HG03558 (cell line): Measurements from ENCODE around the gene WBP2.
"Not testable (repeated sequence)": the region's sequence is repeated elsewhere in the genome, so short reads cannot be mapped to it uniquely, and the experiment has no call there.

Experiments
- ATAC-seq: cut with Tn5 transposase; IDR thresholded peaks from one replicate; pipeline ENCODE4 v1.9.1; 2021; ENCODE audit warnings: moderate number of reproducible peaks; ENCODE audit not compliant: unreplicated experiment; ENCODE audit errors: extremely low read depth

The WBP2 gene

DNA sequence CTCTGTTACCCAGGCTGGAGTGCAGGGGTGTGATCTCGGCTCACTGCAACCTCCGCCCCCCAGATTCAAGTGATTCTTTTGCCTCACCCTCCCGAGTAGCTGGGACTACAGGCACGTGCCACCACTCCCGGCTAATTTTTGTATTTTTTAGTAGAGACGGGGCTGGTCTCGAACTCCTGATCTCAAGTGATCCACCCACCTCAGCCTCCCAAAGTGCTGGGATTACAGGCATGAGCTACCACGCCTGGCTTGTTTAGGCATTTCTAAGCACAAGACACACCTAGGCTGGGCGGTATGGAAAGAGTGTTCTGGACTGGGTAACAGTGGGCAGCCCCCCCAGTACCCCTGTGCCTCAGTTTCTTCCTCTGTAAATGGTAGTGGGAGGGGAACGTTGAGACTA is 15.1 kb upstream of the WBP2 start:
- not testable (repeated sequence) for ATAC-seq

DNA sequence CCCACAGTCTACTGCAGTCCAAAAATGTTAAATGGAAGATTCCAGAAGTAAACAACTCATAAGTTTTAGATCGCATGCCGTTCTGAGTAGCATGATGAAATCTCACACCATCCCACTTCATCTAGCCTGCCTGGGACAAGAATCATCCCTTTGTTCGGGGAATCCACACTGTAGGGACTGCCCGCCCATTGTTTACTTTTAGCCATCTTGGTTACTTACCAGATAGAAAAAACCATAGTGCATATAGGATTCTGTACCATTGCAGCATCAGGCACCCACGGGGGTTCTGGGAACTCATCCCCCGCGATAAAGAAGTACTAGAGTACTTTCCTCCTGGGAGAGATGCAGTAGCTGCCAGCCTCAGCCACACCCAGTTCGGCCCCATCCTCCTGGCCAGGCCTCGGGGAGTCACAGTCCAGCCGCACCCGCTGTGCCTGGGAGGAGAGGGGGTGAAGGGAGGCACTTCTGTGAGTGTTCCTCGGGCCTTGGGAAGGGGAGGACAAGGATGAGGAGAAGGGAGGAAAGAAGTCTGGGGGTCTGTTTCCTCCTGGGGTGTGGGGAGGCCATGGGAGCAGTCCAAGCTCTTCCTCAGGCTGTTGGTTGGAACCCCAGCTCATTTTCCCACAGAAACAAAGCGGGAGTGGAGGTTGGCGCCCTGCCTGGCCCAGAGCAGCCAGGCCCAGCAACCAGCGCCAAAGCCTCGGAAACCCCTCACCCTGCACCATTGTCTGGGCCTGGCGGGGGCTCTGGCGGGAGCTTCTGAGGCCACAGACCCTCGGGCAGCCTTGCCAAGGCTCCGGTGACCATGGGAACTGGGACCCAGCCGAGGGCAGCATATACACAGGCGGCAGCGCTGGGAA is 14.4 kb upstream of the WBP2 start:
- ATAC-seq, result no peak

DNA sequence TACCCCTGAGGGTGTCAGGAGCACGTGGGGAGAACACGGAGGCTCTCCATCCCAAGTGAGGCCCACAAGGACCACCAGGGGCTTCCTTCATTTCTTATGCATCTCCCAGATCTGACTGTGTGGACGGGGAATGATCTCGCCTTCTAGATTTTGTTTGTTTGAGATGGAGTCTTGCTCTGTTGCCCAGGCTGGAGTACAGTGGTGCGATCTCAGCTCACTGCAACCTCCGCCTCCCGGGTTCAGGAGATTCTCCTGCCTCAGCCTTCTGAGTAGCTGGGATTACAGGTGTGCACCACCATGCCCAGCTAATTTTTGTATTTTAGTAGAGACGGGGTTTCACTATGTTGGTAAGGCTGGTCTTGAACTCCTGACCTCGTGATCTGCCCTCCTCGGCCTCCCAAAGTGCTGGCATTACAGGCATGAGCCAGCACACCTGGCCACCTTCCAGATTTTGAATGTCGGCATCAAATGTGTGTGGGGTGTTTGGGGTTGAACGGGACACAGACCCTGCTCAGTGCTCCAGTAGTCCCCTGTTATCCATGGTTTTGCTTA is 13.7 kb upstream of the WBP2 start:
- ATAC-seq, result not testable (repeated sequence)

DNA sequence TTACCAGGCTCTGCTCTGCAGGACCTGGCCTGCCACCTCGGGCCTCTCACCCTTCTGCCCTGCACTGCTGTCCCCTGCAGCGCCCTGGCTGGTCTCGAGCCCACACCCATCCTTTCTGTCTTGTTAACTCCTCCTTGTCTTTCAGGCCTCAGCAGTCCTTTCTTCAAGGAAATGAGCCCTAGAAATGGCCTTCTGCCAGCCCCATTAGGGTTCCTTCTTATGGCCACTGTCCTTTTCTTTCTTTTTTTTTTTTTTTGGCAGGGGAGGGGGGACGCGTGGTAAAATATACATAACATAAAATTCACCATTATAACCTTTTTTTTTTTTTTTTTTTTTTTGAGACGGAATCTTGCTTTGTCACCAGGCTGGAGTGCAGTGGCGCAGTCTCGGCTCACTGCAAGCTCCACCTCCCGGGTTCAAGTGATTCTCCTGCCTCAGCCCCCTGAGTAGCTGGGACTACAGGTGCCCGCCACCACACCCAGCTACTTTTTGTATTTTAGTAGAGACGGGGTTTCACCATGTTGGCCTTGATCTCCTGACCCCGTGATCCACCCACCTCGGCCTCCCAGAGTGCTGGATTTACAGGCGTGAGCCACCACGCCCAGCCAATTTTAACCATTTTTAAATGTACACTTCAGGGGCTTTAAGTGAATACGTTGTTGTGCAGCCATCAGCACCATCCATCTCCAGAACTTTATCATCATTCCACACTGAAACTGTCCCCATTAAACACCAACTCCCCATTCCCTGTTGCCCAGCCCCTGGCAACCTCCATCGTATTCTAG is 10.5 kb upstream of the WBP2 start:
- not testable (repeated sequence) for ATAC-seq

DNA sequence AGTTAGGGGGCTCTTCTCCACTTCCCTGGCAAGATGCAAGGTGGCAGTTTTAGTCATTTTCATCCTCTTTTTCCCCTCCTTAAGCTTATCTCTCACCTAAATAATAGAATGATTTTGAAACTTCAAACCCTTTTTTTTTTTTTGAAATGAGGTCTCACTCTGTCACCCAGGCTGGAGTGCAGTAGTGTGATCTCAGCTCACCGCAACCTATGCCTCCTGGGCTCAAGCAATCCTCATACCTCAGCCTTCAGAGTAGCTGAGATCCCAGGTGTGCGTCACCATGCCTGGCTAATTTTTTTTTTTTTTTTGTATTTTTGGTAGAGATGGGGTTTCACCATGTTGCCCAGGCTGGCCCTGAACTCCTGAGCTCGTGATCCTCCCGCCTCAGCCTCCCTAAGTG is 9.8 kb upstream of the WBP2 start:
- ATAC-seq, result not testable (repeated sequence)

GRCh38 chr17:75864448-75864871 is 9.3 kb upstream of the WBP2 start:
- no peak for ATAC-seq

- ATAC-seq, result no peak
Observed at GRCh38 chr17:75861927-75862317, 6.8 kb upstream of the WBP2 start.

GRCh38 chr17:75859358-75859757 is 4.2 kb upstream of the WBP2 start:
- ATAC-seq, result not testable (repeated sequence)

DNA sequence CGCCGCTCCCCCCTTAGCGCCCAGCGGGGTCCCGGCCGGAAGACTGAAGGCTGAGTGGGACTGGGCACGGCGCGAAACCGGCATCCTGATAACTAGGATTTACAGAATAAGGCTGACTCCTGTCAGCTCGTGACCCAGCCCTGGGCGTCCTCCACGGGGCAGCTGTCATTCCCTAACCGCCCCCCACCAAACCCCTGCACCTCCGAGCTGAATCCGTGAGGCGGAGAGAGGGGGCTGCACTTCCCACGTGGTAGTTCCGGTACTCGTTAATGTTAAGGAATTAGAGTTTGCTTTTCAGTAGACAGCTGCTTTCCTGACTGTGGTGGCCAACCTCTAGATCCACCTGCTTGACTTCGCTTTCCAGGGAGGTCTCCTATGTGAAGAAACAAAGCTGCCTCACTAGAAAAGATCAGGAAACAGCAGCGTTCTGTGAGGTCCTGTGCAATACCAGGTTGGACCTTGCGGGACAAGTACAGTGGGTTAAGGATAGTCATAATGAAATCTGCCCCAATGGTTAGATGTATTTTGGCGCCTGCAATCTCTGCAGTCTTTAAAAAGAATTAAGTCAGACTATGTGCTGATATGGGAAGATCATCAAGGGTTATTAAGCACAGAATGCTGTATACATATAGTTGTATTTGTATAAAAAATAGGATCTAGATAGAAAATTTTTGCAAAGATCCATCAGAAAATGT is 1.1 kb upstream of the WBP2 start:
- no peak for ATAC-seq

GRCh38 chr17:75854881-75855309 is 240 bp downstream of the WBP2 start:
- no peak for ATAC-seq

GRCh38 chr17:75854101-75854748 is 910 bp downstream of the WBP2 start:
- no peak for ATAC-seq

DNA sequence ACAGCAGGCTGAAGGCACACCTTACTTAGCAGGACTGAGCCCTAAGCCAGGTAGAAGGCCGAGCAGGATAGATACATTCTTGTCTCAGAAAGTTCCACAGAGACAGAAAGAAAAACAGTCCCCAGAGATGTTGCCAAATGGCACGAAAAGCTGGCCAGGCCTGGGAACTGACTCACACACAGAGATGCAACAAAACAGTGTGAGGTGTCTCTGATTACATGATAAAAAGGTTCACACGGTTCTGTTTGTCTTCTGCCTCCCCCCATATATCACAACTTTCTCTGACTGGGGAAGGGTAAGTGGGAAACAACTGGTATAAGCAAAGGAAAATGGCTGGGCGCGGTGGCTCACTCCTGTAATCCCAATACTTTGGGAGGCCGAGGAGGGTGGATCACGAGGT is 1.7 kb downstream of the WBP2 start:
- no peak for ATAC-seq

DNA sequence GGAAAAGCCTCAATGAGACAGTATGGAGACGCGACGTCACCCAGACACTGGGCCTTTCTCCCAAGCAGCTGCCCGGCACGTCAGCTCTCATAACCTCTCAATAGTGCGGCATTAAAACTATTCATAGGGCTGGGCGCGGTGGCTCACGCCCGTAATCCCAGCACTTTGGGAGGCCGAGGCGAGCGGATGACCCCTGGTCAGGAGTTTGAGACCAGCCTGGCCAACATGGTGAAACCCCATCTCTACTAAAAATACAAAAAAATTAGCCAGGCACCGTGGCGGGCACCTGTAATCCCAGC is 3.5 kb downstream of the WBP2 start:
- ATAC-seq, result not testable (repeated sequence)

GRCh38 chr17:75850928-75851692 is 4.0 kb downstream of the WBP2 start:
- no peak for ATAC-seq

GRCh38 chr17:75849724-75850123 is 5.4 kb downstream of the WBP2 start:
- no peak for ATAC-seq

- ATAC-seq, result no peak
Observed at GRCh38 chr17:75849279-75849646, 5.9 kb downstream of the WBP2 start.

DNA sequence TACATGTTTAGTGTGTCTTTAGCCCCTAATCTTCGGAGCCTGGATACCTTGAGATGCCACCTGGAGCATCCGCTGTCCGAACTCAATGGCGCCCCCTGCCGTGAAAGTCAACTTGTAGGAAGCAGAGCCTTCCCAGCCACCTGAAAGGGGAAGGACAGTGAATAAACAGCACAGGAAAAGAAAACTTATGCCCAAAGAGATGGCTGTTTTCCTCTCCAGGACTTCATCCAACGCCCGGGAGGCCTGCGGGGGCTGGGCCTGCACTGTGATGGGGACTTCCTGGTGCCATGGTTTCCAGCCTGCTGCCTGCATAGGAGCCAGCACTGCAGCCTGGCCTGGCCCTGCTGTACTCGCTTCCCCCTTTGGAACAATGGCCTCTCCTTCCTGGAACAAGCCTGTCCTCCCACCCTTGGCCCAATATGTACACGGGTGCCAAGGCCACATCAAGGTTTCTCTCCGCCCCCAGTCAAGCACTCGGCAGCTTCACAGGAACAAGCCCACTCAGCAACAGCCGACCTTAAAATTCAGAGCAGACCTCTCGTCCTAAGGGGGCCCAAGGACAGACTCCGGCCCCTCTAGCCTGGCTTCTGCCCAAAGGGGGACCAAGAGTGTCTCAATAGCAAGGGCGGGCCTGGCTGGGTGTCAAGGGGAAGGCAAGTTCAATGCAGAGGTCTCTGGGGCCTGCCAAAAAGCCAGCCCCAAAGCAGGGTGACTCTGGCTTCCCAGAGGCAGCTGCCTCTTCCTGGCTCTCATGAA is 6.4 kb downstream of the WBP2 start:
- ATAC-seq, result no peak

- no peak for ATAC-seq
Observed at GRCh38 chr17:75847614-75848522, 7.3 kb downstream of the WBP2 start.
